ENCODE measurements around the gene ATP7B.

DNA sequence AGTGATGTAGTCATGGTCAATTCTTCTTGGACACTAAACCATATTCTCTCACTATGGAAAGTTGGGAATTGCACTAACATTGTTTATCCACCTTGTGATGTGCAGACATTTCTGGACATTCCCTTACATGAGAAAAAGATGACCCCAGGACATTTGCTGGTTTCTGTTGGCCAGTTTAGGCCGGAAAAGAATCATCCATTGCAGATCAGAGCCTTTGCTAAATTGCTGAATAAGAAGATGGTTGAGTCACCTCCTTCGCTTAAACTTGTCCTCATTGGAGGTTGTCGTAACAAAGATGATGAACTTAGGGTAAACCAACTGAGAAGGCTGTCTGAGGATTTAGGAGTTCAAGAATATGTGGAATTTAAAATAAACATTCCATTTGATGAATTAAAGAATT lies 13.2 kb upstream of the ATP7B start, which contains the start of gene UTP14C:
- TF ChIP-seq CTCF (conservative IDR thresholded peaks at IDR 0.05; ENCODE audit: low read depth, low read length): no peak
- no peak for TF ChIP-seq POLR2A (IDR thresholded peaks at IDR 0.05; ENCODE audit: low read depth, low read length)
- TF ChIP-seq RAD21 (IDR thresholded peaks at IDR 0.05; ENCODE audit: low read length): no peak
- no peak for TF ChIP-seq RFX5 (IDR thresholded peaks at IDR 0.05; ENCODE audit: low read depth, low read length)
- no peak for TF ChIP-seq NFE2L2 (IDR thresholded peaks at IDR 0.05; ENCODE audit: low read depth, low read length)
- no peak for TF ChIP-seq CHD1 (IDR thresholded peaks at IDR 0.05; ENCODE audit: low read depth, low read length)
- no peak for TF ChIP-seq SMC3 (IDR thresholded peaks at IDR 0.05; ENCODE audit: low read depth, low read length)

All from IMR-90 (cell line).